ENCODE results near the gene RAD51B. TPM values are rescaled to one million over a fixed set of nuclear protein-coding genes. Genes with fewer than 3 reads are reported as not detected.

RAD51B gene
- polyA plus RNA-seq, 1 experiment = 6.6 TPM

GRCh38 chr14:68504861-68505260 is 685.3 kb downstream of the RAD51B start:
- TF ChIP-seq CTCF (IDR thresholded peaks at IDR 0.05; ENCODE audit: low read depth, low read length) = no peak
- ChIA-PET POLR2A (no interaction called here), CTCF (interaction anchor here (0.8 kb wide), 1 partner anchor 256 kb away, joined by 3 read pairs; no protein-coding TSS in a partner anchor)
- DNase-seq (ENCODE audit: low read depth, low spot score) = no peak
- H3K27ac ChIP-seq (ENCODE audit: low read depth, low read length) = no peak overlapping the region
- no peaks in the 10 kb centered on the region for H3K27me3 ChIP-seq (ENCODE audit: control insufficient read depth, insufficient read depth, low read length)
- no peaks in the 10 kb centered on the region for H3K9me3 ChIP-seq (ENCODE audit: control insufficient read depth, insufficient read depth, low read length)
- H3K4me3 ChIP-seq (ENCODE audit: low read depth, low read length) = no peak overlapping the region

- no peak for DNase-seq (ENCODE audit: low read depth, low spot score)
- Histone ChIP-seq H3K4me3 (ENCODE audit: low read depth, low read length) (no peak overlapping the region), H3K27me3 (ENCODE audit: control insufficient read depth, insufficient read depth, low read length) (no peaks in the 10 kb centered on the region), H3K27ac (ENCODE audit: low read depth, low read length) (peak overlapping the region; percentile 84), H3K9me3 (ENCODE audit: control insufficient read depth, insufficient read depth, low read length) (no peaks in the 10 kb centered on the region)
- TF ChIP-seq CTCF (IDR thresholded peaks at IDR 0.05; ENCODE audit: low read depth, low read length) = no peak
- POLR2A ChIA-PET = interaction anchor here (1.1 kb wide), 1 partner anchor 287 kb away, joined by 3 read pairs; the partner anchor contains the start of gene ZFP36L1
- CTCF ChIA-PET = interaction anchor here (0.5 to 1.2 kb wide), 3 partner anchors 283 to 562 kb away, joined by 3 to 5 read pairs (median 3); no protein-coding TSS in a partner anchor
Measured at GRCh38 chr14:68506021-68506644, 686.6 kb downstream of the RAD51B start.

GRCh38 chr14:68506645-68507419 is 687.3 kb downstream of the RAD51B start:
- Histone ChIP-seq H3K9me3 (ENCODE audit: control insufficient read depth, insufficient read depth, low read length) (no peaks in the 10 kb centered on the region), H3K27me3 (ENCODE audit: control insufficient read depth, insufficient read depth, low read length) (no peaks in the 10 kb centered on the region), H3K27ac (ENCODE audit: low read depth, low read length) (peak overlapping the region; percentile 84), H3K4me3 (ENCODE audit: low read depth, low read length) (no peak overlapping the region)
- ChIA-PET CTCF (interaction anchor here (0.9 to 1.2 kb wide), 2 partner anchors 289 to 563 kb away, joined by 3 read pairs; no protein-coding TSS in a partner anchor), POLR2A (interaction anchor here (1.1 kb wide), 1 partner anchor 287 kb away, joined by 3 read pairs; the partner anchor contains the start of gene ZFP36L1)
- no peak for DNase-seq (ENCODE audit: low read depth, low spot score)
- TF ChIP-seq CTCF (IDR thresholded peaks at IDR 0.05; ENCODE audit: low read depth, low read length) = no peak

- no peak overlapping the region for H3K4me3 ChIP-seq (ENCODE audit: low read depth, low read length)
- ChIA-PET CTCF (no interaction called here), POLR2A (no interaction called here)
- DNase-seq (ENCODE audit: low read depth, low spot score) = no peak
- H3K9me3 ChIP-seq (ENCODE audit: control insufficient read depth, insufficient read depth, low read length) = no peaks in the 10 kb centered on the region
- no peaks in the 10 kb centered on the region for H3K27me3 ChIP-seq (ENCODE audit: control insufficient read depth, insufficient read depth, low read length)
- no peak for TF ChIP-seq CTCF (IDR thresholded peaks at IDR 0.05; ENCODE audit: low read depth, low read length)
- no peak overlapping the region for H3K27ac ChIP-seq (ENCODE audit: low read depth, low read length)
Measured at GRCh38 chr14:68507544-68508081, 688.0 kb downstream of the RAD51B start.

- no peak overlapping the region for H3K4me3 ChIP-seq (ENCODE audit: low read depth, low read length)
- ChIA-PET POLR2A (no interaction called here), CTCF (no interaction called here)
- H3K9me3 ChIP-seq (ENCODE audit: control insufficient read depth, insufficient read depth, low read length) = no peaks in the 10 kb centered on the region
- H3K27ac ChIP-seq (ENCODE audit: low read depth, low read length) = peak overlapping the region; percentile 11
- H3K27me3 ChIP-seq (ENCODE audit: control insufficient read depth, insufficient read depth, low read length) = no peaks in the 10 kb centered on the region
- DNase-seq (ENCODE audit: low read depth, low spot score) = no peak
- TF ChIP-seq CTCF (IDR thresholded peaks at IDR 0.05; ENCODE audit: low read depth, low read length) = no peak
Measured at GRCh38 chr14:68508581-68508980, 689.0 kb downstream of the RAD51B start.

Data from AG04450 (cell line).